Cardiac fibroblast (primary cell): Measurements from ENCODE around the gene USP26.
"Not testable (repeated sequence)": the region's sequence is repeated elsewhere in the genome, so short reads cannot be mapped to it uniquely, and the experiment has no call there.

Source experiments
- DNase-seq, 2 donors: peaks; one replicate each; pipeline versions ENCODE4 v3.0.0 to v3.0.0-alpha.2; 2010; ENCODE audit warnings: low read depth in 2 of 2
- H3K4me3 ChIP-seq, 2 donors: replicated peaks in 1 of 2; 1 replicate in 1 of 2; 2 replicates in 1 of 2; pipeline ENCODE4 v1.5.1; 2011; ENCODE audit warnings: low read depth in 2 of 2, low read length in 2 of 2, mild to moderate bottlenecking in 2 of 2, moderate library complexity in 1 of 2
- CTCF ChIP-seq: IDR thresholded peaks from one replicate; pipeline ENCODE4 v1.5.1; 2011; ENCODE audit warnings: low read depth, mild to moderate bottlenecking, low read length, inconsistent platforms

The USP26 gene

GRCh38 chrX:132986556-132986955 is 110.4 kb downstream of the USP26 start:
- TF ChIP-seq CTCF, result no peak
- no peak for DNase-seq
- no peak overlapping the region for H3K4me3 ChIP-seq

GRCh38 chrX:132984058-132984650 is 112.8 kb downstream of the USP26 start:
- no peak for DNase-seq
- TF ChIP-seq CTCF, result no peak
- no peak overlapping the region for H3K4me3 ChIP-seq

- no peak for TF ChIP-seq CTCF
- no peak overlapping the region for H3K4me3 ChIP-seq
- DNase-seq, result no peak
Observed at GRCh38 chrX:132983496-132983895, 113.4 kb downstream of the USP26 start.

- not testable (repeated sequence) for DNase-seq, H3K4me3 ChIP-seq
Observed at GRCh38 chrX:132980035-132980434, 116.9 kb downstream of the USP26 start.
